Central memory CD4-positive, alpha-beta T cell (primary cell): ENCODE measurements around the gene WNT10A.

Experiments
- DNase-seq: peaks from one replicate; pipeline ENCODE4 v3.0.0; 2022

WNT10A gene

DNA sequence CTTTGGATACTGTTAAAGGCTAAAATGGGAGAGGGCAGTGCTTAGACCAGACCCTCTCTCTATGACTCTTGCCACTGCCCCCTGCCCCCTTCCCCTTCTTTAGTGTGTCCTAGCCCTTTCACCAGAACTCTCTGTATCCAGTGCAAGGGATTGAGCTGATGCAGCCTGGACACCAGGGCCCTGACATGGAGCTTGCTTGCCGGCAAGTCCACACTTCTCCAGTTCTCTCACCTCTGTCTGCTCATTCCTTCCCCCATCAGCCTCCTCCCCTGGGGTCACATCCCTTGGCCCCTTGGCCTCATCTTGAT lies 22.6 kb upstream of the WNT10A start:
- DNase-seq: no peak

DNA sequence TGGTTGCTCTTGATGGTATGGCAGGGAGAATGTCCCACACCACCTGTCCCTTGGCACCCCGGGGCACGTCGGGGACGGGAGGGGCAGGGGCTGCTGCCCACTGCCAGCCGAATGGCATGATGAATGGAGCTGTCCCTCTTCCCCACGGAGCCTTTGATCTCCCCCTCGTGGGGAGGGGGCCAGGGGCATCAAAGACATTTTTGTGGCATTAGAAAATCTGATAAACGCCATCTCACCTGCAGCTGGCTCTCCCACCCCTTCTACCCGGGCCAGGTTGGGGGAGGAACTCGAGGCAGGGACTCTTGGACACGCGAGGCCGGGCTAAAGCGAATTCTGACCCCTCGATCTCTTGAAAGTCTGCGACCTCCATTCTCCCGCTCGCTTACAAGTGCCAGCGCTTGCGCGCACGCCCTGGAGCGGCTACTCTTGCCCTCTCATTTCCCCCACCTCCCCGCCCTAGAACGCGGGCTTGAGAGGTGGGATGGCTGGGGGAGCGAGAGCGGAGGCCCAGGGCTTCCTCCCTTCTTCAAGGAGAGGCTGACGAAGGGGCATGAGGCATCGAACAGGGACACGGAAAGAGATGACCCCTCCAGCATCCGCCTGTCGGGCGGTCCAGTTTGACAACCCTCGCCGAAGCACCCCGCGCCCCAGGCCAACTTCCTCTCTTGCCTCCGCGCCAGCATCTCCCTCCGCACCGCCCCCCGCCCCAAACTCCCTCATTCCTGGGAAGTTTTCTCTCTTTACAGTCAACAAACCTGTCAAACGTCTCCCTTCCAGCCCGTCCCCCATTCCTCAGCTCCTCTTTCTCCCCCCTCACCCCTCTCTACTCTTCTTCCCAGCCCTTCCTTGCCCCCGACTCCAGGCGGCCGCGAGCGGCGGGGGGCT lies 21.7 kb upstream of the WNT10A start:
- no peak for DNase-seq

DNA sequence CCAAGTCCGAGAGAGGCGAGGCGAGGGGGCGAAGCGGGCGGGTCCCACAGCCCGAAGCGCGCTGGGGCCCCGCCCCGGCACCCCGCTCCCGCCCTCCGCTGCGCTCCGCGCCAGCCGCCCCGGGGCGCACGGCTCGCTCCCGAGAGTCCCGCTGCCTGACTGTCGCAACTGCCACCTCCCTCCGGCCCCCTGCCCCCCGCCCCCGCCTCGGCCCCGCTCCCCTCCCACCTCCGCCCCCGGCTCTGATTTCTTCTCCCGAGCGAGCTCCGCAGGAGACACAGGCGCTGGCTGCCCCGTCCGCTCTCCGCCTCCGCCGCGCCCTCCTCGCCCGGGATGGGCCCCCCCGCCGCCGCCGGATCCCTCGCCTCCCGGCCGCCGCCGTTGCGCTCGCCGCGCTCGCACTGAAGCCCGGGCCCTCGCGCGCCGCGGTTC lies 21.1 kb upstream of the WNT10A start, which contains the start of gene WNT6:
WNT6 (plus strand) TSS at position 250 of the 432 bp plus-strand sequence. CDS start 233 bp downstream, outside the sequence.
- no peak for DNase-seq

DNA sequence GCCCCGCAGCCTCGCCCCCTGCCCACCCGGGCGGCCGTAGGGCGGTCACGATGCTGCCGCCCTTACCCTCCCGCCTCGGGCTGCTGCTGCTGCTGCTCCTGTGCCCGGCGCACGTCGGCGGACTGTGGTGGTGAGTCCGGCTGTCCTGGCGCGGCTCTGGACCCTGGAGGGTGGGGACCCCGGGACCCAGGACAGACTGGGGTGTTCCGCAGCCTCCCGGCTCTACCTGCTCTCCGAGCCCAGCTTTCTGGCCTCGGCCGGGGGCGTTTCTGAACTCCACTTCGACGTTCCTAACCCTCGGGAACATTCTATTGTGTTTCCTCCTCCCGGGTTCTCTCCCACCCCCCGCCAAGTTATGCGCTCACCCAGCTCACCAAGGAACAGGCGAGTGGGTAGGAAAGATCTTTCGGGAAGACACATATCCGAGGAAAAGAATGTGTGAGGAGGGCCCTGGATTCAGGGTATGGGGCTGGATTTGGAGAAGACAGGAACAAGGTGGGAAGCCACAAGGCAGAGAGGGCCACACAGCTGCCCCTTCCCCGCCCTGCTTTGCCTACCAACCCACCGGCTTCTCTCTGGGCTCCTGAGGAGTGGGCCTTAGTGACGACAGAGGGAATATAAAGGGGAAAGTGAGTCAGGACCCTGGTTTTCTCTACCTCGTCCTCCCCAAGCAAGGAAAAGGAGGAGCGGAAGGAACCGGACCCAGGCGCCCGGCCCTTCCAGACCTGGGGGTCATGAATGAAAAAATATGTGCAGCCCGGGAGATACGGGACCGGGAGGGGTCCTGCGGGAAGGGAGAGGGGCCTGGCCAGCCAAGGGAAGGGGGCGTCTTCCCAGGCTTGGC lies 20.4 kb upstream of the WNT10A start:
- no peak for DNase-seq

DNA sequence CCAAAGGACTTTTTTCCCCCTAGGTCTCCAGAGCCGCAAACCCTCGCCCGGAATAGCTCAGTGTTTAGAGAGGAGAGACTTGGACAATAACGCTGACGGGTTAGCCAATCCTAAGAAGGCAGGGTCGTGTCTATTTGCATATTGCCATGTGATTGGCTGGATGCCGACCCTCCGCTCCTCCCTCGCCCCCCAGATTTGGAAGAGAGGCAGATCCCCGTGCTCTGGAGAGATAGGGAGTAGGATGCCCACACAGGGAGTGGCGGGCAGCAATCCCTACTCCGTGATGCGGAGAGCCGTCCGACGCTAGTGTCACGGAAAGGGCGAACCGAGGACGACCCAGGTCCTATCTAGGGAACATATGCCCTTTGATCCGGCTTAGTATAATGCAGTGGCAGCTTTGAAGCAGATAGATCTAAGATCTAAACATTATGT lies 19.7 kb upstream of the WNT10A start:
- no peak for DNase-seq

DNA sequence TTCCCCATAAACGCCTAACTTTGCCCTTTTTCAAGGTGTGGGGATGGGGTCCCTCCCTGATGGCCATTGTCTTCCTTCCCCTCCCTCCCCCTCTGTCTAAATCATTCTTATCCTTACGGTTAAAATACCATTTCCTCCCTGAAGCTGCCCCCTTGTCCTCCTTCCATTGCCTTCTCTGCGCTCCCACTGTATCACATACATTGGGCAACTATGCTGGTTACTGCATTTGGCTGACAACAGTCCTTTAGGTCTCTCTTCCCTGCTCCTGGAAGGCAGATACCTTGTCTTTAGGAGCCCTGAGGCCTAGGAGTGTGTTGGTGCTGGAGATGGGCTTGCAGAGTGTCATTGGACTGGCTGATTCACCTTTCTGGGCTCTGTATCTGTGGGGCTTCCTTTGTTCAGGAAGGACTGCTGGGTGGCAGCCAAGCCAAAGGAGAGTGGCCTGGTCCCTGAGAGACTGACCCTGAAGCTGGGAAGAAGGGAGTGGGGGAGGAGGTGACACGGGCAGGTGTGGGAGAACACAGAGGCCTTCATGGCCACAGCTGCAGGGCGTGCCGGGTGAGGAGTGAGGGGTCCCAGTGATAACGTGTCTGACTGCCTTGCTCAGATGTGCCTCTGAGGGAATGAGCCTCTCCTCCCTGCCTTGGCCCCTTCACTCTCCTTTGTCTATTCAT lies 18.9 kb upstream of the WNT10A start:
- DNase-seq: no peak

DNA sequence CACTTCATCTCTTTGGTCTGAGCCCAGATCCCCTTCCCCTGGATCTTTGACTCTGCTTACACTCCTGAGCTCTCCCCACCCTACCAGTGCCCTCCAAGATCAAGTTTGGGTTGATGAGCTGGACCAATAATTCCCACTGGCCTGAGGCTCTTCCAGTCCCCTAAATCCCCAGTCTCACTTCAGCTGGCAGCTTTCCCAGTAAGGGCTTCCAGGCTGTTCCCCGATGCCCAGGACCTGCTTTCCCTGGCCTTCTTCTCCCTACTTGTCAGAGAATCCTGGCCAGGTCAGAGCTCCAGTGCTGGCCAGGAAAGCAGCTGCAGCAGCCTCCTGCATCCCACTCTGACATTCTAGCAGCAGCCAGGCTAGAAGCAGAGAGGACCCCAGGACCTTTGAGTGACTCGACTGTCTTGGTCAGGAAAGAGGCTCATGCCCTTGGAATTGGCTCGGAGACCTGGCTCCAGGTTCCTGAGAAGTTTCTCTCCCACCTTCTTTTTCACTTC lies 17.6 kb upstream of the WNT10A start:
- no peak for DNase-seq

DNA sequence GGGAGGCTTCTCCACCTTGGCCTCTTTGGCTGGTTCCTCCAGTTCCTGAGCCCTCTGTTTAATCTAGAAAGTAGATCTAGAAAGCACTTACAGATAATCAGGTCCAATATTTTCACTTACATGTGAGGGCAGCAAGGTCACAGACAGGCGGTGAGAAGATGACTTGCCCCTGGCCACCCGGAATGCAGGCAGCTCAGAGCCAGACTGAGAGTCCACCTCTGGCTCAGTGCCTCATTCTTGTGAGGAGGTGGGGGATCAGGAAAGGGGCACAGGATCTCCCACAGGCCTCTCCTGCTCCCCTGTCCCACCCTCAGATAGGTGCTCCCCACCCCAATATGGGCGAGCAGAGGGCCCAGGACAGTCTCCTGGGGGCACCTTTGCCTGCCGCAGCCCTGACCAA lies 15.3 kb upstream of the WNT10A start:
- DNase-seq: no peak

DNA sequence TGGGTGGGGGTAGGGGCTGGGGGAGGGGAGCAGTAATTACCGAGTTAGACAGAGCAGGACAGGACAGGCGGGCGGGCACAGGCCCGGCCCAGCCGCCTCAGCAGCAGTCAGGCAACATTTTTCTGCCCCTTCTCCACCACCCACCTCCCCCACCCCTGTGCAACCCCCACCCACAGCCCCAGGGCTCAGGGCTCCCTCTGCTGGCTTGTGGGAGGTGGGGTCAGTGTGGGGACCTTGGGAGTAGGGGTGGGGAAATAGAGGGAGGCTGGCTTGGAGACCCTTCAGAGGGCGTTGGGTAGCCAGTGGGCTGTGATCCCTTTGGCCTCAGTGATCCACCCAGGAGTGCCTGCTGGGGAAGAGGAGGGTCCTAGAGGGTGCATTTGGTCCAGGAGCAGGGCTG lies 14.7 kb upstream of the WNT10A start:
- no peak for DNase-seq

DNA sequence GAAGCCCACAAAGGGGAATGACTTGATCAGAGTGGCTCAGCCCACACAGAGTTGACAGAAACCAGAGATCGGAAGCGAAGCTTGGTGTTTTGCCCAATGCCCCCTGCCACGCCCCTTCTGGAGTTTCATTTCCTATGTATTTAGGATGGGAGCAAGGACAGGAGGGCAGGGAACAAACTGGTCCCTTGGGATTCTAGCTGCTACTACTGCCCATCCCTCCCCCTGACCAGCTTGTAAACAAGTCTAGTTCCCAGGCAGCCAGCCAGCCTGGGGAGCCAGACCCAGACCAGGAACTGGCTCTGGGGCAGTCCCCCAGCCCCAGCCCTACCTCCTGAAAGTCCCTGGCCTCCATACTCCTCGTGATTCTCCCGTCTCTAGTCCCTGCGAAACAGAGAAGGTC lies 12.8 kb upstream of the WNT10A start:
- DNase-seq: no peak

DNA sequence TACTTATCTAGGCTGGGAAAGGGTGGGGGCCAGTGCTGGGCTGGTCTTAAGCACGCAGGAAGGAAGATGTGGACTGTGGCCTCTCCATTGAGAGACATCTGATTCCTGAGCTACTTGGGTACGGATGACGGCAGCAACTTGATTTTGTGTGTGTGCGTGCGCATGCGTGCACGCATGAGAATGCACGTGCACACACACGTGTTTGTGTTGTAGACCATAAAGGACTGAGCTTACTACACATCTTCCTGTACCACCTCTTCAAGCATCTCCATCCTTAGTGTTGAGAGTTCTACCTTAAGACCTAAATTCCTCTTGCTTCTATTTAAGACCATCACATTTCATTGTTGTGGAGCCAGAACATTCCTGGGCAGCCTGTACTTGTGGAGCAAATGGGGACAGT lies 11.6 kb upstream of the WNT10A start:
- DNase-seq: no peak

DNA sequence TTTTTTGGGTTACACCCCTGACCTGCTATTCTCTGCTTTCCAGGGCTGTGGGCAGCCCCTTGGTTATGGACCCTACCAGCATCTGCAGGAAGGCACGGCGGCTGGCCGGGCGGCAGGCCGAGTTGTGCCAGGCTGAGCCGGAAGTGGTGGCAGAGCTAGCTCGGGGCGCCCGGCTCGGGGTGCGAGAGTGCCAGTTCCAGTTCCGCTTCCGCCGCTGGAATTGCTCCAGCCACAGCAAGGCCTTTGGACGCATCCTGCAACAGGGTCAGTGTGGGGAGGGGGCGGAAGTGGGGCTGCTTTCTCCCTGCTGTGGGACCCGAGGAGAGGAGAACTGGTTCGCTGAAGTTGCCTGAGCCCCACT lies 9.7 kb upstream of the WNT10A start:
- DNase-seq: no peak

DNA sequence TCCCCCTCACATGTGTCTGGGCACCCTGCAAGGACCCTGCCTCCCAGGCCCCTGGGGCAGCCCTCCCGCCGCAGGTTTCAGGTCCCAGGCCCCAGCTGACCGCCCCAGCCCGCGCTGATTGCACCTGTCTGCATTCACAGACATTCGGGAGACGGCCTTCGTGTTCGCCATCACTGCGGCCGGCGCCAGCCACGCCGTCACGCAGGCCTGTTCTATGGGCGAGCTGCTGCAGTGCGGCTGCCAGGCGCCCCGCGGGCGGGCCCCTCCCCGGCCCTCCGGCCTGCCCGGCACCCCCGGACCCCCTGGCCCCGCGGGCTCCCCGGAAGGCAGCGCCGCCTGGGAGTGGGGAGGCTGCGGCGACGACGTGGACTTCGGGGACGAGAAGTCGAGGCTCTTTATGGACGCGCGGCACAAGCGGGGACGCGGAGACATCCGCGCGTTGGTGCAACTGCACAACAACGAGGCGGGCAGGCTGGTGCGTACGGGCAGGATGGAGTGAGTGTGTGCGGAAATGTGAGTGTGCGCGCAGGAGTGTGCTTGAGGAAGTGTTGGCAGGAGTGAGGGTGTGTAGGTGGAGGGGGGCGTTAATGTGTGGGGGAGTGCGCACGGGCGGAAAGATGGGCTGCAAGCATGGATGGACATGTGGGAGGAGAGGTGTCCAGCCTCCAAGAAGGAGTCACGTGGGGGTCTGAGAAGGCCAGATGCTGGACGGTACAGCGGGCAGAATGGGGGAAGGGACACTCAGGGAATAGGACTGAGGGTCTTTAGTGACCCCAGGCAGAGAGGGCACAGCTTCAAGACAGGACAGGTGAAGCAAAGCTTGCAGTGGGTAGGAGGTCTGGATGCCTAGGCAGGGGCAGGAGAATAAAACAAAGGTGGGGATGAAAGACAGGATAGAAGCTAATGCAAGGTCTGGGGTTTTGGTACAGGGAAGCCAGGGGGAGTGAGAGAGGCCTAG lies 9.0 kb upstream of the WNT10A start:
- no peak for DNase-seq

DNA sequence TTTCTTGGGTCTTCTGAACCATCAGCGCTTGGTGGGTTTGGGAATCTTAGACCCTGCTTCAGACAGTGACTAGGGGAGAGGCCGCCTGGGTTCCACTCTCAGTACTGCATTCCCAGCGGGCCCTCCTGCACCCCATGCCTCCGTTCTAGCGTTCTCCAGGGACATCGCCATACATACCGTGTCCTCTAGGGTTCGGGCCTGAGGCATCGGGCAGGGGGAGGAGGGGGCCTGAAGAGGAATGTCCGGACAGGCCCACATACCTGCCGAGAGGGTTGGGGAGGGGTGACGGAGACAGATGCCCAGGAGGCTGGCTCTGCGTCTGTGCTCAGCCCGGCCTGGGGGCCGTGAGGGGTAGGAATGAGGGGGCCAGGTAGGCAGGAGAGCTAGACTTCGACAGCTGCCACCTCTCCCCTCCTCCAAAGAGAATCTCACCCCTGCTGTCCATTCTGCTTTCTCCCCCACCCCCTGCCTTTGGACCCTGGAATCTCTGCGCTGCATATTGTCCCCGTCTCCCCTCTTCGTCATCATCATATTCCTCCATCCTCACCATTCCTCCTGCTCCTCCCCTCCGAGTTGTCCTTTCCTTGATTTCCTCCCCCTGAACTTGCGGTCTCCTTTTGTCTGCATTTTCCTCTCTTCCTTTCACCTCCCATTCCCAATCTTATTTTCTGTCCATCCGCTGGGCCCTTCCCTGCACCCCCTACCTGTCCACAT lies 7.8 kb upstream of the WNT10A start:
- DNase-seq: no peak

DNA sequence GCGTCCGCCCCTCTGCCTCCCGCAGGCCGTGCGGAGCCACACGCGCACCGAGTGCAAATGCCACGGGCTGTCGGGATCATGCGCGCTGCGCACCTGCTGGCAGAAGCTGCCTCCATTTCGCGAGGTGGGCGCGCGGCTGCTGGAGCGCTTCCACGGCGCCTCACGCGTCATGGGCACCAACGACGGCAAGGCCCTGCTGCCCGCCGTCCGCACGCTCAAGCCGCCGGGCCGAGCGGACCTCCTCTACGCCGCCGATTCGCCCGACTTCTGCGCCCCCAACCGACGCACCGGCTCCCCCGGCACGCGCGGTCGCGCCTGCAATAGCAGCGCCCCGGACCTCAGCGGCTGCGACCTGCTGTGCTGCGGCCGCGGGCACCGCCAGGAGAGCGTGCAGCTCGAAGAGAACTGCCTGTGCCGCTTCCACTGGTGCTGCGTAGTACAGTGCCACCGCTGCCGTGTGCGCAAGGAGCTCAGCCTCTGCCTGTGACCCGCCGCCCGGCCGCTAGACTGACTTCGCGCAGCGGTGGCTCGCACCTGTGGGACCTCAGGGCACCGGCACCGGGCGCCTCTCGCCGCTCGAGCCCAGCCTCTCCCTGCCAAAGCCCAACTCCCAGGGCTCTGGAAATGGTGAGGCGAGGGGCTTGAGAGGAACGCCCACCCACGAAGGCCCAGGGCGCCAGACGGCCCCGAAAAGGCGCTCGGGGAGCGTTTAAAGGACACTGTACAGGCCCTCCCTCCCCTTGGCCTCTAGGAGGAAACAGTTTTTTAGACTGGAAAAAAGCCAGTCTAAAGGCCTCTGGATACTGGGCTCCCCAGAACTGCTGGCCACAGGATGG lies 7.1 kb upstream of the WNT10A start:
- DNase-seq: no peak

DNA sequence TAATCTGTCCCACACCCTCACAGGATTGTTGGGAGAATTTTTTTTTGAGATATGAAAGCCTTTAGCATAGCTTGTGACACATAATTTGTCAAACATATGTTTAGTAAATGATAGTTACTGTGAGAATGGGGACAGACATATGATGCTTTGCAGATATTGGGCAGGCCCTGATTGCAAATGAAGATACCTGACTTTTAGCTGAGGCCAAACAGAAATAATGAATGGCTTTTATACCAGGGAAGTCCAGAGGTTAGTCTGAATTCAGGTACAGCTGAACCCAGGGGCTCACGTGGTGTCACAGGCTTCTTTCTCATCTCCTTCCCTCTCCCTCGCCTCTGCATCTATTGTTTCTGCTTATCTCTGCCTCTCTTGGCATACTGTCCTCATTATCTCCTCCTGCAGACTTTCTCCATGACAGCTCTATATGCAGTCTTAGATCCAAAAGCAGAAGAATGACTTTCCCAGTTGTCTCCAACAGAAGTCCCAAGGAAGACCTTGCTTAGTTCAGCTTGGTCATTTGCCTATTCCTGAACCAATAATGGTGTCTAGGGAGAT lies 4.9 kb upstream of the WNT10A start:
- DNase-seq: no peak

DNA sequence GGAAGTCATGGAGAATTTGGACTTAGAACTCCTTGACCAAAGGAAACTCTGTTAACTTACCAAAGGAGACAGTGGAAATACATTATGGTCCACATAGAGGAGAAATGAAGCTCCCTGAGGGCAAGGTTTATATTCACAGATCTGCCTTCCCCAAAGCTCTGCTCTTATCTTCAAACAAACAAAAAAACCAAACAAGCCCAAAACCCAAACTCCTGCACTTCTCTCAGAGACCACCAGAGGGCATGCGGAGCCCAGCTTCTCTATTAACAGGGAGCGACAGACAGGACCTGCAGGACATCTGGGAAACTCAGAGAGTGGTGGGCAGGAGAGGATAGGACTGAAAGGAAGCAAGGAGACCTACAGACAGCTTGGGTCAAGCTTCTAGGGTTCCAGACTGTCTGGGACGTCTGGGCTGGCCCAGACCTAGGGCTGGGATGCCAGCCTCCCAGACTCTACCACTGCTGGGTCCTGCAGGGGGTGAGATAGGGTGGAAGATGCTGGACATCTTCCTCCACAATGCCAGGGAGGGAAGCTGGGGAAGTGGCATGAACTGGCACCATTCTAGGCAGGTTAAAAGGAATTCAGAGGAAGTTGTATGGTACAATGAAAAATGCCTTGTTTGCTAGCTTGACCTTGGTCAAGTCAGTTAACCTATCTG lies 4.0 kb upstream of the WNT10A start:
- DNase-seq: peak; percentile 73

DNA sequence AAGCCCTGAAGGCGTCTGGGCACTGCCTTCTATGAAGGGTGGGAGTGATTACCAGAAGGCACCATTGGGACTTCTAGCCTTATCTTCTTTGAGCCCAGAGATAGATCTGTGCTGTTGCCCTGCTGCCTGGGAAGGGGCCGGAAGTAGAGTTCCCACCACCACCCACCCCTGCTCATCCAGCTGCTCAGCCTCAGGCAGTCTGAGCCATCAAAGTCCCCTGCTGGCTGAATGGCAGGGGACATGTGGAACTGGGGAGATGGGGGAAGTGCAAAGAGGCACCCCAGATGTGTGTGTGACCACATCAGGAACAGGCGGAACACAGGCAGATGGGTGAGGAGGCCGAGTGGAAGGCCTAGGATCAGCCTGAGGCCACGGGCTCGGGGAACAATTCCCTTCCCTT lies 3.3 kb upstream of the WNT10A start:
- no peak for DNase-seq

DNA sequence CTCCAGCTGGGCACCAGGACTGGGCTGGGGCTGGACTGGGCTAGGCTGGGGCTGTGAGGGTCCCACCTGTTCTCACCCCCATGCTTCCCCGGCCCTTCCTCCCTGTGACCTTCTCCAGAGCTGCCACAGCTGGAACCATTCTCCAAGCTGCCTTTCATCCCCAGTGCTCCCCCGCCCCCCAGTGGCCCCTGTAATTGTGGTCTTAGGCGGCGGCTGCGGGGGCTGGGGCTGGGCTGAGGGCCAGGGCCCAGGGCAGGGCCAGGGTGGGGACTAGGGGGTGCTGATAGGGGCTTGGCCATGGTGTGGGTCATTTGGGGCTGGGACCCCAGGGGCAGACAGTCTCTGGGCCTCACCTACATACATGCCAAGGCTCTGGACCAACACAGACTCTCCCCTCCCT lies 2.8 kb upstream of the WNT10A start:
- DNase-seq: no peak

DNA sequence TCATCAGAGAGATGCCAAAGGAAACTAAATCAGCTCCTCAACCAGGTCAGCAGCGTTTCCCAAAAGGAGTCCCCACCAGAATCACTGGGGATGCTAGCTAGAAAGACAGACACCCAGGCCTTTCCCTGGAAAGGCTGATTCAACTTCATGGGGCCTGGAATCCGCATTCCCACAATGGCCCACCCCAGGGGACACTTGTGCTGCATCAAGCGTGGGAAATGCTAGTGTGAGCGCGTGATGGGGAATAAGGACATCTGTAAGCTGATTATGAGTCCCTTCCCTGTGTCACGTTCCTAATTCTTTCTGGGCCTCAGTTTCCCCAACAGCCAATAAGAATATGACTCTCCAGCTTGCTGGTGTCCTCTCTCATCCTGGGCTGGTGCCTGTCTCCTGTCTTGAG lies 2.2 kb upstream of the WNT10A start:
- DNase-seq: no peak
